Loucy (cell line): ENCODE data around the gene STIL.
"Not testable (repeated sequence)": the region's sequence is repeated elsewhere in the genome, so short reads cannot be mapped to it uniquely, and the experiment has no call there.

Source experiments
- H2AFZ ChIP-seq: fragments of 200-600 bp; sonication (generic); 2 replicates; pipeline ENCODE4 v1.6.0; 2016; ENCODE audit warnings: antibody characterized with exemption, mild to moderate bottlenecking, low read length, moderate library complexity
- H3F3A ChIP-seq: fragments of 200-600 bp; 2 replicates; pipeline ENCODE4 v1.6.0; 2016; ENCODE audit warnings: antibody characterized with exemption, low read depth, mild to moderate bottlenecking
- H3K27me3 ChIP-seq: fragments of 200-600 bp; sonication (generic); 2 replicates; pipeline ENCODE4 v1.6.1; 2014; ENCODE audit warnings: low read length, mild to moderate bottlenecking; ENCODE audit not compliant: insufficient read depth, poor library complexity, severe bottlenecking
- H3K36me3 ChIP-seq: fragments of 200-600 bp; sonication (generic); 2 replicates; pipeline ENCODE4 v1.6.1; 2016; ENCODE audit warnings: low read length; ENCODE audit not compliant: insufficient read depth
- H3K4me1 ChIP-seq: fragments of 200-600 bp; sonication (generic); 2 replicates; pipeline ENCODE4 v1.5.1; 2014; ENCODE audit warnings: low read length, mild to moderate bottlenecking; ENCODE audit not compliant: insufficient read depth, poor library complexity, severe bottlenecking
- H3K4me2 ChIP-seq: fragments of 200-600 bp; sonication (generic); 2 replicates; pipeline ENCODE4 v1.6.0; 2014; ENCODE audit warnings: antibody characterized with exemption, low read length, low read depth, mild to moderate bottlenecking; ENCODE audit not compliant: poor library complexity, severe bottlenecking
- H3K4me3 ChIP-seq: fragments of 200-600 bp; sonication (generic); 2 replicates; pipeline ENCODE4 v1.5.1; 2014; ENCODE audit warnings: low read length, mild to moderate bottlenecking, mixed read lengths; ENCODE audit not compliant: poor library complexity, severe bottlenecking
- H3K79me2 ChIP-seq: fragments of 200-600 bp; sonication (generic); 2 replicates; pipeline ENCODE4 v1.6.1; 2014; ENCODE audit warnings: low read length; ENCODE audit not compliant: insufficient read depth
- H3K9ac ChIP-seq: fragments of 200-600 bp; sonication (generic); 2 replicates; pipeline ENCODE4 v1.6.0; 2014; ENCODE audit warnings: mild to moderate bottlenecking, low read depth, low read length, moderate library complexity; ENCODE audit not compliant: poor library complexity, severe bottlenecking
- H3K9me2 ChIP-seq: fragments of 200-600 bp; sonication (generic); replicated peaks from 2 replicates; pipeline ENCODE4 v1.6.1; 2016; ENCODE audit warnings: low read depth, low read length, mixed read lengths
- H3K9me3 ChIP-seq: fragments of 200-600 bp; sonication (generic); 2 replicates; pipeline ENCODE4 v1.6.1; 2014; ENCODE audit warnings: mild to moderate bottlenecking, antibody characterized with exemption, low read length, low read depth; ENCODE audit not compliant: insufficient read depth
- H4K20me1 ChIP-seq: fragments of 200-600 bp; sonication (generic); 2 replicates; pipeline ENCODE4 v1.6.0; 2014; ENCODE audit warnings: antibody characterized with exemption, low read length, mild to moderate bottlenecking; ENCODE audit not compliant: insufficient read depth, poor library complexity, severe bottlenecking
- CTCF ChIP-seq: fragments of 200-600 bp; sonication (generic); conservative IDR thresholded peaks from 2 replicates; pipeline ENCODE4 v1.5.1; 2014; ENCODE audit warnings: mild to moderate bottlenecking, antibody characterized with exemption, low read length
- EZH2phosphoT487 ChIP-seq: fragments of 200-600 bp; IDR thresholded peaks from 2 replicates; pipeline ENCODE4 v1.6.1; 2018; ENCODE audit warnings: antibody characterized with exemption, mild to moderate bottlenecking, moderate library complexity, borderline replicate concordance

Gene STIL

DNA sequence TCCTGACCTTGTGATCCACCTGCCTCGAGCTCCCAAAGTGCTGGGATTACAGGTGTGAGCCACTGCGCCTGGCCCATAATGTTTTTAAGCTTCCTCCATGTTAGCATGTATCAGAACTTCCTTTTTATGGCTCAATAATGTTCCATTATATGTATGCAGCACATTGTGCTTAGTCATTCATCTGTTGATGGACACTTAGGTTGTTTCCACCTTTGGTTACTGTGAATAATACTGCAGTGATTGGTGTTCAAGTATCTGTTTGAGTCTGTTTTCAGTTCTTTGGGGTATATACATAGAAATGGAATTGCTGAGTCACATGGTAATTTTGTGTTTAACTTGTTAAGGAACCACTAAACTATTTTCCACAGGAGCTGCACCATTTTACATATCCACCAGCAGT is 37.4 kb upstream of the STIL start:
- Histone ChIP-seq H3K79me2 (peaks cover 74% of the 10 kb centered on the region), H3K27me3 (no peaks in the 10 kb centered on the region), H4K20me1 (peaks cover 11% of the 10 kb centered on the region), H3K9ac (no peak overlapping the region), H3F3A (no peaks in the 10 kb centered on the region), H3K4me3 (no peak overlapping the region), H3K9me3 (no peaks in the 10 kb centered on the region), H3K9me2 (no peaks in the 10 kb centered on the region), H3K36me3 (no peaks in the 10 kb centered on the region), H3K4me2 (no peak overlapping the region), H3K4me1 (no peaks in the 10 kb centered on the region), H2AFZ (no peak overlapping the region)
- TF ChIP-seq CTCF (no peak), EZH2phosphoT487 (no peak)

GRCh38 chr1:47348246-47348645 is 34.3 kb upstream of the STIL start:
- H3K27me3 ChIP-seq = no peaks in the 10 kb centered on the region
- H4K20me1 ChIP-seq = peaks cover 7% of the 10 kb centered on the region
- no peak overlapping the region for H2AFZ ChIP-seq
- H3K4me1 ChIP-seq = no peaks in the 10 kb centered on the region
- peaks cover 79% of the 10 kb centered on the region for H3K79me2 ChIP-seq
- no peaks in the 10 kb centered on the region for H3K9me2 ChIP-seq
- no peaks in the 10 kb centered on the region for H3F3A ChIP-seq
- H3K4me3 ChIP-seq = no peak overlapping the region
- no peak overlapping the region for H3K4me2 ChIP-seq
- H3K36me3 ChIP-seq = no peaks in the 10 kb centered on the region
- no peak overlapping the region for H3K9ac ChIP-seq
- H3K9me3 ChIP-seq = no peaks in the 10 kb centered on the region
- TF ChIP-seq CTCF (no peak), EZH2phosphoT487 (no peak)

DNA sequence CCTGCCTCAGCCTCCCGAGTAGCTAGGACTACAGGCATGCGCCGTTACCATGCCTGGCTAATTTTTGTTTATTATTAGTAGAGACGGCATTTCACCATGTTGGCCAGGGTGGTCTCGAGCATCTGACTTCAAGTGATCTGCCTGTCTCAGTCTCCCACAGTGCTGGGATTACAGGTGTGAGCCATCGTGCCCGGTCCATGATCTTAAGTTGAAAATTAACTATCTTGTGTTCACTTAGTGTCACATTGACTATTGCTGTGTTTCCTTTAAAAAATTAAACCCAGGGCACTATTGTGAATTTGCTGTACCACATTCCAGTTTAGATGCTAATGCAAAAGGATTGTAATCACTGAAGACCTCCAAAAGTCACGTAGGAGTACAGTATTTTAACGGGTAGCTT is 33.8 kb upstream of the STIL start:
- H3K9me3 ChIP-seq = no peaks in the 10 kb centered on the region
- no peaks in the 10 kb centered on the region for H3K9me2 ChIP-seq
- H3F3A ChIP-seq = no peaks in the 10 kb centered on the region
- no peaks in the 10 kb centered on the region for H3K36me3 ChIP-seq
- H3K79me2 ChIP-seq = peaks cover 74% of the 10 kb centered on the region
- no peaks in the 10 kb centered on the region for H3K27me3 ChIP-seq
- no peak overlapping the region for H2AFZ ChIP-seq
- H3K9ac ChIP-seq = no peak overlapping the region
- H3K4me1 ChIP-seq = no peaks in the 10 kb centered on the region
- peaks cover 3% of the 10 kb centered on the region for H4K20me1 ChIP-seq
- no peak overlapping the region for H3K4me2 ChIP-seq
- no peak for TF ChIP-seq EZH2phosphoT487
- TF ChIP-seq CTCF = no peak
- H3K4me3 ChIP-seq = no peak overlapping the region

DNA sequence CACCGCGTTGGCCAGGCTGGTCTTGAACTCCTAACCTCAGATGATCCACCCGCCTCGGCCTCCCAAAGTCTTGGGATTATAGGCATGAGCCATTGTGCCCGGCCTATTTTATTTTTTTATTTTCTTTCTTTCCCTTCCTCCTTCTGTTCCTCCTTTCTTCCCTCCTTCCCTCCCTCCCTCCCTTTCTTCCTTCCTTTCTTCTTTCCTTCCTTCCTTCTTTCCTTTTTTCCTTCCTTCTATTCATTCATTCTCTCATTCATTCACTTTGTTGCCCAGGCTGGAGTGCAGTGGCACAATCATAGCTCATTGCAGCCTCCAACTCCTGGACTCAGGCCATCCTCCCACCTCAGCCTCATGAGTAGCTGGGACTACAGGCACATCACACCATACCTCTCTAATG is 33.0 kb upstream of the STIL start:
- H2AFZ ChIP-seq, H3K9ac ChIP-seq, H3K4me3 ChIP-seq, H4K20me1 ChIP-seq, H3K27me3 ChIP-seq, H3K4me2 ChIP-seq, H3K4me1 ChIP-seq, H3K9me2 ChIP-seq, H3K9me3 ChIP-seq, H3F3A ChIP-seq, H3K36me3 ChIP-seq: not testable (repeated sequence)
- peaks cover 67% of the 10 kb centered on the region; the same call in 1 of the 2 replicates for H3K79me2 ChIP-seq
